Bronchial epithelial cell (primary cell): Measurements from ENCODE around the gene FIBCD1. TPM values are rescaled to one million over a fixed set of nuclear protein-coding genes. Genes with fewer than 3 reads are reported as not detected.

Experiments
- DNase-seq: peaks from one replicate; pipeline ENCODE4 v3.0.0-alpha.2; 2010; ENCODE audit warnings: low read depth
- FAIRE-seq: peaks from 2 replicates; lab custom pipeline; 2011; peaks lifted over from hg19 to GRCh38; lab: Jason Lieb, UNC
- H3K27me3 ChIP-seq: 2 replicates; pipeline ENCODE4 v1.5.1; 2011; ENCODE audit warnings: low read length; ENCODE audit not compliant: control insufficient read depth, insufficient read depth
- H3K36me3 ChIP-seq: 2 replicates; pipeline ENCODE4 v1.5.1; 2011; ENCODE audit warnings: low read length; ENCODE audit not compliant: control insufficient read depth, insufficient read depth
- H3K4me3 ChIP-seq: 2 replicates; pipeline ENCODE4 v1.5.1; 2011; ENCODE audit warnings: mild to moderate bottlenecking, low read depth, low read length, control low read depth
- total RNA-seq: library from RNA; depleted of rRNA; stranded (reverse); fragments of >200 nt; gene quantifications from 2 replicates; pipeline ENCODE4 v1.2.1, GENCODE V29; 2014
- TF ChIP-seq, protein P1 (sequence below): IDR thresholded peaks from 2 replicates; pipeline ENCODE4 v1.5.1; 2011; ENCODE audit warnings: mild to moderate bottlenecking, moderate library complexity, low read length, control low read depth, inconsistent platforms; ENCODE audit not compliant: insufficient read depth, severe bottlenecking

Gene FIBCD1
- total RNA-seq, 1 donor from 2014 or later = 0.26 TPM

DNA sequence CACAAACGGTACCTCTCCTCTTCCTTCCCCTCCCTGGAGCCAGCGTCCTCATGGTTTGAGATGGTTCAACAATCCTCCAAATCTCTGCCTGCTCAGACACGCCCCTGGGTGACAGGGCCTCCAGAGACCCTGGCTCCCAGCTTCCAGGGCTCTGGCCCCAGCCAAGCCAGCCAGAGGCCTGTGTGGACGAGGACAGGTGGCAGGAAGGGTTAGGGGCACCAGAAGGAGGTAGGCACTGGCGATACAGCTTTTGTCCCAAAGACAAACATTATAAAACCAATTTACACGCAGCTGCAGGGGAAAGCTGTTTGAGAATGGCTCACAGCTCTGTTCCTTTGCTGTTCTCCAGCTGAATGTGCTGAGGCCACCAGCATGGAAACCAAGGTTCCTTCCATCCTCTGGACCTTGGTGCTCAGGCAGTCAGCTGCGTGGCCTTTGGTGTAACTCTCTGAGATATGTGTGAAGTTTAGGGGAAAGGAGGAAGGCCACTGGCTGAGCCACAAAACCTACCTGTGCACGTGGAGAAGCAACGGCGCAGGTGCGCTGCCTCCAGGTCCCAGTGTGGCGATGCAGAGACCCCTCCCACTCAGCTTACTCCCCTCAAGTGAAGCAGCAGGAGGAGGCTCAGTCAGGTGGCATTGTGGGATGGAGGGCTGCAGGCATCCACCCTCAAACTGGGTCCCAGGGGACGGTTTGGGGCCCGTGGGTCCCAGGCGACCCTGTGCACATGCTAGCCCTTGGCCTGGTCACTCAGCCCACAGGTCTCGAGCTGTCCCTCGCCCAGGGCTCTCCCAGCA, 38.1 kb downstream of the FIBCD1 start:
- DNase-seq (no peak), FAIRE-seq (no peak)
- H3K27me3 ChIP-seq = peaks cover 12% of the 10 kb centered on the region
- no peak overlapping the region for H3K4me3 ChIP-seq
- TF ChIP-seq, protein P1, sequence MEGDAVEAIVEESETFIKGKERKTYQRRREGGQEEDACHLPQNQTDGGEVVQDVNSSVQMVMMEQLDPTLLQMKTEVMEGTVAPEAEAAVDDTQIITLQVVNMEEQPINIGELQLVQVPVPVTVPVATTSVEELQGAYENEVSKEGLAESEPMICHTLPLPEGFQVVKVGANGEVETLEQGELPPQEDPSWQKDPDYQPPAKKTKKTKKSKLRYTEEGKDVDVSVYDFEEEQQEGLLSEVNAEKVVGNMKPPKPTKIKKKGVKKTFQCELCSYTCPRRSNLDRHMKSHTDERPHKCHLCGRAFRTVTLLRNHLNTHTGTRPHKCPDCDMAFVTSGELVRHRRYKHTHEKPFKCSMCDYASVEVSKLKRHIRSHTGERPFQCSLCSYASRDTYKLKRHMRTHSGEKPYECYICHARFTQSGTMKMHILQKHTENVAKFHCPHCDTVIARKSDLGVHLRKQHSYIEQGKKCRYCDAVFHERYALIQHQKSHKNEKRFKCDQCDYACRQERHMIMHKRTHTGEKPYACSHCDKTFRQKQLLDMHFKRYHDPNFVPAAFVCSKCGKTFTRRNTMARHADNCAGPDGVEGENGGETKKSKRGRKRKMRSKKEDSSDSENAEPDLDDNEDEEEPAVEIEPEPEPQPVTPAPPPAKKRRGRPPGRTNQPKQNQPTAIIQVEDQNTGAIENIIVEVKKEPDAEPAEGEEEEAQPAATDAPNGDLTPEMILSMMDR = no peak
- no peaks in the 10 kb centered on the region for H3K36me3 ChIP-seq

DNA sequence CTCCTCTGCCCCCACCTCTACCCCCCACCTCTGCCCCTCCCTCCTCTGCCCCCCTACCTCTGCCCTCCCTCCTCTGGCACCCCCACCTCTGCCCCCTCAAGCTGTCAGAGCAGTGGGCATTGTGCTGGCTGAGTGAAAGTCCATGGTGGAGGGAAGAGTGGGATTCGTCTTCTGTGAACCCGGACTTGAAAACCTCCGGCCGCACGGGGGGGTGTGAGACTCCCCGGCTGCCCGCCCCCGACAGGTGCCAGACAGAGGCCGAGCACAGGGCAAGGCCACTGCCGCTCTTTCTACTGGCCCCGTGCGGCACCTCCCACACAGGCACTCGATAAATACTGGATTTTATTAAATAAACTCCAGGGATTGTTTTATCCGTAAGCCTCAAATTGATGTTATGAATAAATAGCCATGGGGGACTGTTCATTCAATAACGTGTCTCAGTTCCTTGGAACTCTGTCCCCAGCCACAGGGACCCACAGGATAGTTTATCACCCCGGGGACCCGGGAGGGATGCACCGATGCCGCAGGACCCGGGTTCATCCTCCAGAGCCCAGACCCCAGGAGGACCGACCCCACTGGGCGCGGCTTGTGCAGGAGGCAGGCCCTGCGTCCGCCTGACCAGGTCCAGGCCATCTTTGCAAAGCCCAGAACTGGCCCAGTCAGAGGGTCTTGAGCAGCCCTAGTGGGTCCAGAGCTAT, 39.8 kb downstream of the FIBCD1 start:
- no peaks in the 10 kb centered on the region for H3K36me3 ChIP-seq
- FAIRE-seq = no peak
- no peak overlapping the region for H3K4me3 ChIP-seq
- H3K27me3 ChIP-seq = peaks cover 13% of the 10 kb centered on the region
- DNase-seq = no peak
- TF ChIP-seq, protein P1 = no peak

DNA sequence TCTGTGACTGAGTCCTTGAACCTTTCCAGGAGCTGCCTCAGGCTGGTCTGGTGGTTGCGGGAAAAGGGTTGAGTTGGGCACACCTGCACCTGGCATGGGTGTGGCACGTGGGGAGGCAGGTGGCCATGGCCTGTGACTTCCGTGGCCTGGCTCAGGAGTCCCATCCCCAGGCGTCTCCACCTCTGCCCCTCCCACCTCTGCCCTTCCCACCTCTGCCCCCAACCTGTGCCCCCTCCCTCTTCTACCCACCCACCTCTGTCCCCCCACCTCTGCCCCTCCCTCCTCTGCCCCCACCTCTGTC, 40.5 kb downstream of the FIBCD1 start:
- no peak for FAIRE-seq
- TF ChIP-seq, protein P1 = no peak
- Histone ChIP-seq H3K27me3 (peaks cover 13% of the 10 kb centered on the region), H3K36me3 (no peaks in the 10 kb centered on the region), H3K4me3 (no peak overlapping the region)
- DNase-seq = no peak

DNA sequence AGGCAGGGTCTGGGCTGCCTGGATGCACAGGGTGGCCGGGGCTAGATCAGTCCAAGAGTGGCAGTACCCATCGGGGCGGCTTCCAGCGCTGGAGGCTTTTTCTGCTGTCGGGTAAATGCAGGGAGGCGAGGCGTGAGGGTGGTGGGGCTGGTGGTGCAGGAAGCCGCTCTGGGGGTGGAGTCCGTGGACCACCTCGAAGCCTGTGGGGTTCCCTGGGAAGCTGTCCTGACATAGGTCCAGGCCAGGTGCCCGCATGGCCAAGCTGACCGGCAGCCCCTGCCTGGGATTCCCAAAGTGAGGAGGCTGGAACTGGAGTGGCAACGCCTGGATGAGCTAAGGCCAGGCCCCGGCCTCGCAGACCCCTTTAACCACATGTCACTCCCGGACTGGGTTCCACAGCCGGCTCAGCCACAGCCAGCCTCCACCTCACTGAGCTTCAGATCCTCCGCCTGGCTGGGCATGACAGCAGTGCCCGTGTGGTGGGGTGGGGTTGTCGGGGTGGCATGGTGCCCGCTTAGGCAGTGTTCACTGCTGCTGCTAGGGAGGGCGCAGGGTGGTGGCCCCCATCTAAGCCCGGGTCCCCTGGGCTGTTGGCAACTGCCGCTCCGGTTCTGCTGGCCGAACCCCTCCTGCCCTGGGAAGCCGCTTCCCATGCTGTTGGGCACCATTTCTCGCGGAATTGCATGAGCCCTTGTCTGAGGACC, 41.0 kb downstream of the FIBCD1 start:
- no peak for DNase-seq
- Histone ChIP-seq H3K36me3 (no peaks in the 10 kb centered on the region), H3K27me3 (peaks cover 13% of the 10 kb centered on the region), H3K4me3 (no peak overlapping the region)
- TF ChIP-seq, protein P1 = no peak
- no peak for FAIRE-seq

DNA sequence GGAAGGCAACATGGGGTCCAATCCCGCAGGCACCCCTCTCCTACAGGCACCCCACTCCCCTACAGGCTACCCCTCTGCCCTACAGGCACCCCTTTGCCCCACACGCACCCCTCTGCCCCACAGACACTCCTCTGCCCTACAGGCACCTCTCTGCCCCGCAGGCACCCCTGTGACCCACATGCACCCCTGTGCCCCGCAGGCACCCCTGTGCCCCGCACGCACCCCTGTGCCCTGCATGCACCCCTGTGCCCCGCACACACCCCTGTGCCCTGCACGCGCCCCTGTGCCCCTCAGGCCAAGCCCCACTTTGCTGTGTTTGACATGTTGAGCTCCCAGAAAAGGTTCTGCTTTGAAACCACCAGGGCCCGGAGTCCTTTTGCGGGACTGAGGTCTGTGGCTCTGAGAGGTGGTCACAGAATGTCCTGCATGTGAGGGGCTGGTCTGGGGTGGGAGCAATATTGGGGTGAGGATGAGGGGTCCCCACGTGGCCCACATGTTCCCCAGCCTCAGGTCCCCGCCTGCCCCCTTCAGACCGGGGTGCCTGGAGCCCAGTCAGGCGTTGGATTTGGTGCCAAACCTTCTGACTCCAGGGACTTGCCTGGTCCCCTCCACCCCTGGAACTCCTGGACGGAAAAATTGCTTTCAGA, 41.8 kb downstream of the FIBCD1 start:
- Histone ChIP-seq H3K4me3 (no peak overlapping the region), H3K36me3 (no peaks in the 10 kb centered on the region), H3K27me3 (peaks cover 11% of the 10 kb centered on the region)
- DNase-seq = no peak
- FAIRE-seq = no peak
- TF ChIP-seq, protein P1 = no peak
